ENCODE measurements around the gene WWOX.

WWOX gene

GRCh38 chr16:78146807-78147206 lies 47.4 kb downstream of the WWOX start:
- no peak for TF ChIP-seq CTCF (IDR thresholded peaks at IDR 0.05)
- Histone ChIP-seq H3K27me3 (no peaks in the 10 kb centered on the region), H3K4me3 (ENCODE audit: low read depth in 1 of 2, low read length in 1 of 2) (no peak overlapping the region), H3K27ac (no peak overlapping the region), H3K36me3 (no peaks in the 10 kb centered on the region), H3K9me3 (no peaks in the 10 kb centered on the region), H3K4me1 (ENCODE audit: control insufficient read depth in 1 of 2, insufficient read depth in 1 of 2, low read depth in 1 of 2, low read length in 1 of 2) (no peaks in the 10 kb centered on the region)

DNA sequence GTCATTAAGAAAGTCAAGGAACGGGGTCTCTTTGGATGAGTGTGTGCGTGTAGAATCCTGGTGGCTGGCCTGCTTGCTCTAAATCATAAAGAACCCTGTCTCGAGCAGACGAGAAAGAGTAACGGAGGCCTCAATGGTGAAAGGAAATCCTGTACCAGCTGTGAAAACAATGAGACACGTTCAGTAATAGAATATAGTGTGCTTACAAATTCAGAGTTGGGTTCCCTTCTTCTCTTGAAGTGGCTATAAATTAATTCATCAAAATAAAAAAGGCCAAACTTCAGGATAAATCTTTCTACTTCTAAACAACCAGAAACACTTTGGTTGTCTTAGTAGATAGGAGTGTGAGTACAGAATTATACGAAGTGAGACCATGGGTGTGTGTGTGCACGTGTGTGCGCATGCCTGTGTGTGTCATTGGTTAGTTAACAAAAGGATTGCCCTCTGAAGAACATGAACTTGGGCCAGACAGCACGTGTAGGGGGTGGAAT lies 48.5 kb downstream of the WWOX start:
- no peaks in the 10 kb centered on the region for H3K27me3 ChIP-seq
- no peak overlapping the region for H3K27ac ChIP-seq
- H3K4me3 ChIP-seq (ENCODE audit: low read depth in 1 of 2, low read length in 1 of 2) = no peak overlapping the region
- no peaks in the 10 kb centered on the region for H3K36me3 ChIP-seq
- H3K4me1 ChIP-seq (ENCODE audit: control insufficient read depth in 1 of 2, insufficient read depth in 1 of 2, low read depth in 1 of 2, low read length in 1 of 2) = no peaks in the 10 kb centered on the region
- no peak for TF ChIP-seq CTCF (IDR thresholded peaks at IDR 0.05)
- no peaks in the 10 kb centered on the region for H3K9me3 ChIP-seq

DNA sequence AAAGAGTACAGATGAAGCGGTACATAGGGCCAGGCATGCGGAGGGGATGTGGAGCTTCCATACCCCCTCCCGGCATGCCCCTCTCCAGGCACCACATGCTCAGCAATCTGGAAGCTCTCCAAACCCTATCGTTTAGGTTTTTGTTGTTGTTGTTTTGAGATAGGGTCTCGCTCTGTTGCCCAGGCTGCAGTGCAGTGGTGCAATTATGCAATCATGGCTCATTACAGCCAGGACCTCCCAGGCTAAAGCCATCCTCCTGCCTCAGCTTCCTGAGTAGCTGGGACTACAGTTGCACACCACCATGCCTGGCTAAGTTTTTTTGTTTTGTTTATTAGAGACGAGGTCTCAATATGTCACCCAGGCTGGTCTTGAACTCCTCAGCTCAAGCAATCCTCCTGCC lies 50.8 kb downstream of the WWOX start:
- no peaks in the 10 kb centered on the region for H3K27me3 ChIP-seq
- H3K4me3 ChIP-seq (ENCODE audit: low read depth in 1 of 2, low read length in 1 of 2) = no peak overlapping the region
- H3K27ac ChIP-seq = no peak overlapping the region
- no peak for TF ChIP-seq CTCF (IDR thresholded peaks at IDR 0.05)
- H3K4me1 ChIP-seq (ENCODE audit: control insufficient read depth in 1 of 2, insufficient read depth in 1 of 2, low read depth in 1 of 2, low read length in 1 of 2) = no peaks in the 10 kb centered on the region
- no peaks in the 10 kb centered on the region for H3K9me3 ChIP-seq
- H3K36me3 ChIP-seq = no peaks in the 10 kb centered on the region

GRCh38 chr16:78154729-78155461 lies 55.4 kb downstream of the WWOX start:
- Histone ChIP-seq H3K4me1 (ENCODE audit: control insufficient read depth in 1 of 2, insufficient read depth in 1 of 2, low read depth in 1 of 2, low read length in 1 of 2) (no peaks in the 10 kb centered on the region), H3K4me3 (ENCODE audit: low read depth in 1 of 2, low read length in 1 of 2) (no peak overlapping the region), H3K27me3 (no peaks in the 10 kb centered on the region), H3K9me3 (no peaks in the 10 kb centered on the region), H3K27ac (no peak overlapping the region), H3K36me3 (no peaks in the 10 kb centered on the region)
- no peak for TF ChIP-seq CTCF (IDR thresholded peaks at IDR 0.05)

- no peak for TF ChIP-seq CTCF (IDR thresholded peaks at IDR 0.05)
- Histone ChIP-seq H3K4me1 (ENCODE audit: control insufficient read depth in 1 of 2, insufficient read depth in 1 of 2, low read depth in 1 of 2, low read length in 1 of 2) (no peaks in the 10 kb centered on the region), H3K4me3 (ENCODE audit: low read depth in 1 of 2, low read length in 1 of 2) (no peak overlapping the region), H3K27me3 (no peaks in the 10 kb centered on the region), H3K36me3 (no peaks in the 10 kb centered on the region), H3K27ac (no peak overlapping the region), H3K9me3 (no peaks in the 10 kb centered on the region)
These were observed 56.4 kb downstream of the WWOX start for GRCh38 chr16:78155791-78156345.
